Ishikawa (cell line): ENCODE measurements around the gene CACNA1C.

Experiments
- CEBPB ChIP-seq: IDR thresholded peaks from 2 replicates; pipeline ENCODE4 v1.6.1; 2012
- CREB1 ChIP-seq: IDR thresholded peaks from 2 replicates; pipeline ENCODE4 v1.6.1; 2012; ENCODE audit warnings: low read depth
- EGR1 ChIP-seq: IDR thresholded peaks from 2 replicates; pipeline ENCODE4 v1.6.1; 2012
- EP300 ChIP-seq: IDR thresholded peaks from 2 replicates; pipeline ENCODE4 v1.6.1; 2012; ENCODE audit warnings: borderline replicate concordance
- FOXM1 ChIP-seq: IDR thresholded peaks from 2 replicates; pipeline ENCODE4 v1.6.1; 2012; ENCODE audit warnings: low read depth, borderline replicate concordance
- MAX ChIP-seq: IDR thresholded peaks from 2 replicates; pipeline ENCODE4 v1.6.1; 2012
- NFIC ChIP-seq: IDR thresholded peaks from 2 replicates; pipeline ENCODE4 v1.6.1; 2012
- RAD21 ChIP-seq: IDR thresholded peaks from 2 replicates; pipeline ENCODE4 v1.6.1; 2012; ENCODE audit warnings: low read depth
- REST ChIP-seq: IDR thresholded peaks from 2 replicates; pipeline ENCODE4 v1.6.1; 2012; ENCODE audit warnings: low read depth, mild to moderate bottlenecking
- TAF1 ChIP-seq: IDR thresholded peaks from 2 replicates; pipeline ENCODE4 v1.6.1; 2012; ENCODE audit warnings: low read depth, mild to moderate bottlenecking
- TCF12 ChIP-seq: IDR thresholded peaks from 2 replicates; pipeline ENCODE4 v1.6.1; 2012; ENCODE audit warnings: low read depth
- TEAD4 ChIP-seq: IDR thresholded peaks from 2 replicates; pipeline ENCODE4 v1.6.1; 2012
- USF1 ChIP-seq: IDR thresholded peaks from 2 replicates; pipeline ENCODE4 v1.6.1; 2012
- YY1 ChIP-seq: IDR thresholded peaks from 2 replicates; pipeline ENCODE4 v1.6.1; 2012; ENCODE audit warnings: low read depth
- ZBTB7A ChIP-seq: IDR thresholded peaks from 2 replicates; pipeline ENCODE4 v1.6.1; 2012; ENCODE audit warnings: low read depth

CACNA1C gene

GRCh38 chr12:2622460-2622859 lies 569.7 kb downstream of the CACNA1C start:
- TF ChIP-seq ZBTB7A (no peak), TAF1 (no peak), YY1 (no peak), USF1 (no peak), NFIC (no peak), EGR1 (no peak), CEBPB (no peak), FOXM1 (no peak), TEAD4 (no peak), MAX (no peak), CREB1 (no peak), REST (no peak), EP300 (no peak), TCF12 (no peak), RAD21 (no peak)

- TF ChIP-seq CREB1 (no peak), EP300 (no peak), EGR1 (no peak), FOXM1 (no peak), REST (no peak), YY1 (no peak), ZBTB7A (no peak), TCF12 (no peak), RAD21 (no peak), MAX (no peak), NFIC (no peak)
Measured at GRCh38 chr12:2623472-2623871, 570.7 kb downstream of the CACNA1C start.

GRCh38 chr12:2624543-2625288 lies 571.9 kb downstream of the CACNA1C start:
- no peak for TF ChIP-seq YY1
- no peak for TF ChIP-seq NFIC
- TF ChIP-seq EP300: no peak
- no peak for TF ChIP-seq CEBPB
- TF ChIP-seq FOXM1: no peak

- no peak for TF ChIP-seq CREB1
- no peak for TF ChIP-seq YY1
- no peak for TF ChIP-seq TCF12
- no peak for TF ChIP-seq NFIC
- no peak for TF ChIP-seq TAF1
- no peak for TF ChIP-seq RAD21
- TF ChIP-seq REST: no peak
Measured at GRCh38 chr12:2625289-2625612, 572.5 kb downstream of the CACNA1C start.

GRCh38 chr12:2627076-2627834 lies 574.5 kb downstream of the CACNA1C start:
- TF ChIP-seq MAX (no peak), FOXM1 (no peak), CREB1 (no peak), TCF12 (no peak), EP300 (no peak), ZBTB7A (no peak), USF1 (no peak), CEBPB (no peak), EGR1 (no peak), RAD21 (no peak), YY1 (no peak), TEAD4 (no peak), NFIC (no peak), TAF1 (no peak), REST (no peak)
